CD1c-positive myeloid dendritic cell (primary cell): ENCODE measurements around the gene PCBP3.
"Not testable (repeated sequence)": the region's sequence is repeated elsewhere in the genome, so short reads cannot be mapped to it uniquely, and the experiment has no call there.

ENCODE experiments used
- DNase-seq: peaks from one replicate; pipeline ENCODE4 v3.0.0-alpha.2; 2016; ENCODE audit errors: extremely low spot score

The PCBP3 gene

DNA sequence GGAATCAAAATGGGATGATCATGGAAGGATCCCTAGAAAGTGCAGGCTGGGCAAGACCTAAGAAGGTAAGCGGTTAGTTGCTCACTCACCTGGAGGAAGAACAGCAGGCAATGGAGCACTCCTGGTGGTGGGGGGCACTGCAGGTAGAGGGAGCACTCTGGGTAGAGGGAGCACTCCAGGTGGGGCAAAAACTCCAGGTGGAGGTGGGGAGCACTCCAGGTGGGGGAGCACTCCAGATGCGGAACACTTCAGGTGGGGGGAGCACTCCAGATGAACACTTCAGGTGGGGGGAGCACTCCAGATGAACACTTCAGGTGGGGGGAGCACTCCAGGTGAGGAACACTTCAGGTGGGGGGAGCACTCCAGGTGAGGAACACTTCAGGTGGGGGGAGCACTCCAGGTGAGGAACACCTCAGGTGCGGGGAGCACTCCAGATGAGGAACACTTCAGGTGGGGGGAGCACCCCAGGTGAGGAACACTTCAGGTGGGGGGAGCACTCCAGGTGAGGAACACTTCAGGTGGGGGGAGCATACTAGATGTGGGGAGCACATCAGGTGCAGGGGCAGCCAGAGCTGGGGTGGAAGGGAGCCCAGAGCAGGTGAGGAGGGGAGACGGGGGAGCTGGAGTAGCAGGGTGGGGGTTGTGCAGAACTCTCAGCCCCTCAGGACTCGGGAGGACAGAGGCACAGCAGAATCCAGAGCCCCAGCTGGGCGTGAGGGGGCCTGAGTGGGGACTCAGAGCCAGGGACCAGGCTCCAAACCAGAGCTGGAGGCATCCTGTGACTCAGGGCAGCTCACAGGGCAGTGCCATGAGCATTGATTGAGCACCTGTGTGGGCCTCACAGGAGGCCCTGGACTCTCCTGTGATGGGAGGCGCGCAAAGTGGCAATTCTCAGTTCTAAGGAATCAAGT lies 300.4 kb downstream of the PCBP3 start:
- DNase-seq: no peak

DNA sequence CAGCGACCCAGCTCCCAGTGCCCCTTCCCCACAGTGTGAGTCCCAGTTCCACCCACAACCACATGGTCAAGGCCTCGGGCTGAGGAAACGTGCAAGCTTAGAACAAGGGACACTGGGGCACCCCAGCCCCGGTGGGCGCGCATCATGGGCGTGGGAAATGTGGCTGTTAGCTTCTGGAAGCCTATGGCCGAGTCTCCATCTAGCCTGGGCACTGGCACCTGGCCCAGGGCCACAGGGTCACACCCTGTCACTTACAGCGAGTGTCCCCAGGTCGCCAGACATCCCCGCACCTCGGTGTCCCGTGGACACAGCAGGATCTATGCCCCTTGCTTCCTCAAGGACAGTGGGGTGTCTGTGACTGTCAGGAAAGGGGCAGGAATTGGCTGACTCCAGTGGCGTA lies 301.1 kb downstream of the PCBP3 start:
- DNase-seq: no peak

DNA sequence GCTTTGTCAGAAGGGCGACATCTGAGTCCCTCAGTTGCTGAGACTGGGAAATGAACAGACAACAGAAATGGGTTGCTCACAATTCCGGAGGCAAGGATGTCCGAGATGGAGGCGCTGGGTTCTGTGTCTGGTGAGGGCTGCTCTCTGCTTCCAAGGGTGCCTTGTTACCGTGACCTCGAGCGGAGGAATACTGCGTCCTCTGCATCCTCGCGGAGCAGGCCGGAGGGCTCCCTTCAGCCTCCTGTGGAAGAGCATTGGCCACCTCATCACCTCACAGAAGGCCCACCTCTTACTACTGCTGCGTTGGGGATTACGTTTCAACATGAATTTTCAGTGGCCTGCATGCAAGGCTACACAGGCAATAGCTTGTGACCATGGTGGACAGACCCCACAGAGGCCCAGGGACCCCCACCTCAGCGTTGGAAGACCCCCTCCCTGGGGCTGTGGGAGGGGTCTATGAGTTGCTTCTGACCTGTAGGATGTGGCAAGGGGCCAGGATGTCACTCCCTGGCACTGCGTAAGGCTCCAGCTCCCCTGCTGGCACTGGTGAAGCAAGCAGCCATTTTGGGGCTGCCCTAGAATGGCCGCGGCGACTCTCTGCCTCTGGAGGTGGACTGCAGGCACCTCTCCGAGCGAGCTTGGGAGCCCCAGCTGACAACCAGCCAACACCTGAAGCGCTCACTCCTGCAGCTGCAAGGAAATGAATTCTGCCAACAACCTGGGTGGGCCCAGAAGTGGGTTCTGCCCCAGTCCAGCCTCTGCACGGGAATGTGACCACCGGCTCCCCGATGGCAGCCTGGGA lies 301.7 kb downstream of the PCBP3 start:
- DNase-seq: no peak

DNA sequence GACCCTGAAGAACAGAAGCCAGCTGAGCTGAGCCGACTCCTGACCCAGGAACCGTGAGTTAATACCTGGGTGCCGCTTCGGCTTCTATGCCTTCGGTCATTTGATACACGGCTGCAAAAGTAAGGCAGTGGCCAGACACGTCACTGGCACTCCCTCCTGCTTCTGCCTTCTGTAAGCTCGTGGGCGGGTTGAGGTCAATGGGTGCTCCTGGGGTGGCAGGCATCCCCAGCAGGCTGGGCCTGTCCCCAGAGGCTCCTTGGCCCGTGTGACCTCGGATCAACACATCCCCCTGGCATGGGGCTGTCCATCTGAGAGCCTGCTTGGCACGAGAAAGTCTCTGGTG lies 302.3 kb downstream of the PCBP3 start:
- no peak for DNase-seq

DNA sequence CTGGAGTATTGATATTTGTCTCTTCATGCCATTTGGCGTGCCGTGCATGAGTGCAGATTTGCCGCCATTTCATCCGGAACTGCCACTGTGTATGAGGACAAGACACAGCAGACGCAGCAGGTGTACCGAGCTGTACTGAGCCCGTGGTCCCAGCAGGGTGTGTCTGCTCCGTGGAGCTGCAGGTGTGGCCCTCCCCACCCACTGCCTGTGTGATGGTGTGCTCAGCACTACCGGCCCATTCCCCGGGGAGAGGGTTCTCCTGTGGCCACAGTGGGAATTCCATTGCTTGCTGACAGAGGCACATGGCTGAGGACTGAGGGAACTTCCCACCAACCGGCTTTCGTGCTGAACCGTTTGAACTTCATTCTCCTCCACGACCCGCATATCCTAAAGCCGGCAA lies 303.8 kb downstream of the PCBP3 start:
- no peak for DNase-seq

DNA sequence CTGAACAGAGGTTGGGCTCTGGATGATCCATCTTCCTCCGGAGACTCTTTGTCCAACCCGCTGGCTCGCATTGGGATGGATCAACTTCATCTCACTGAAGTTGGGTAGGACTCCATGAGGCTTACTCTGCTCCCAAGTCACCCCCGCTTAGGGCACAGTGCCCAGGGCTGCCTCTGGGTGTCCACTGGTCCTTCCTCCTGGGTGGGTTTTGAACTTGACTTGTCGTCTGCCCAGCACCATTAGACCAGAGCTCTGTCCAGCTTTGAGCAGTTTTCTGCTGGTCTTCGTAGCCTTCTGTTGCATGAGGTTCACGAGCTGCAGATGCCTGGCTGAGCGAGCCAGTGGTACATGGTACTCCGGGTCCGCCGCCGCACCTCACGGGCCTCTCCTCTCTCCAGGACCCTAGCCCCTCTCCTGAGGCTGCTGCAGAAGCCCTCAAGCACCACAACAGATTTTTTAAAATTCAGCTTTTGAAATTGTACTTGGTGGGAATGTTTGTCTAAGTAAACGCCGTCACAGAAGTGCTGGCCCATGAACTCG lies 304.3 kb downstream of the PCBP3 start:
- DNase-seq: no peak

DNA sequence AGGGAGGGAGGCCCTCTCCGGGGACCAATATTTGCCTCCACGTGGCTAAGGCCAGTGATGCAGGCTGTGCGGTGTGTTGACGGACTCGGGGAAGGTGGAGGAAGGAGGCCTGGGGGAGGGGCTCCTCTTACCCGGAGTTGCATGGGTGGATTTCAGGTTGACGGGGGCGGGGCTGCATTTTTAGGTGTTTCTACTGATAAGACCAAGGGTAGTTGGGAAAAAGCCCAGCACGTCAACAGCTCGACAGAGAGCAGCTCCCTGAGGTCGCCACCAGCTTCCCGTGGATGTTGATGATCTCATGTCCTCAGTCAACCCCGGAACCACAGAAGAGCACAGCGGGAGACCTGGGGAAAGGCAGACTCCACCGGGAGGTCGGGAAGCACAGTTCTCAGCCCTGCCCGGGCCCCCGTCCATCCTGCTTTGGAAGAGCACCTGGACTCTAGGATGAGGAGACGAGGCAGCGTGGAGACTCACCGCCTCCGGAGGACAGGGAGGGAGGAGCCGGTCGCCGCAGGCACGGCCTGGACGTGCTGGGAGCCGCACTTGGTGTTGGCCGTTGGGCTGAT lies 305.1 kb downstream of the PCBP3 start:
- DNase-seq: no peak

DNA sequence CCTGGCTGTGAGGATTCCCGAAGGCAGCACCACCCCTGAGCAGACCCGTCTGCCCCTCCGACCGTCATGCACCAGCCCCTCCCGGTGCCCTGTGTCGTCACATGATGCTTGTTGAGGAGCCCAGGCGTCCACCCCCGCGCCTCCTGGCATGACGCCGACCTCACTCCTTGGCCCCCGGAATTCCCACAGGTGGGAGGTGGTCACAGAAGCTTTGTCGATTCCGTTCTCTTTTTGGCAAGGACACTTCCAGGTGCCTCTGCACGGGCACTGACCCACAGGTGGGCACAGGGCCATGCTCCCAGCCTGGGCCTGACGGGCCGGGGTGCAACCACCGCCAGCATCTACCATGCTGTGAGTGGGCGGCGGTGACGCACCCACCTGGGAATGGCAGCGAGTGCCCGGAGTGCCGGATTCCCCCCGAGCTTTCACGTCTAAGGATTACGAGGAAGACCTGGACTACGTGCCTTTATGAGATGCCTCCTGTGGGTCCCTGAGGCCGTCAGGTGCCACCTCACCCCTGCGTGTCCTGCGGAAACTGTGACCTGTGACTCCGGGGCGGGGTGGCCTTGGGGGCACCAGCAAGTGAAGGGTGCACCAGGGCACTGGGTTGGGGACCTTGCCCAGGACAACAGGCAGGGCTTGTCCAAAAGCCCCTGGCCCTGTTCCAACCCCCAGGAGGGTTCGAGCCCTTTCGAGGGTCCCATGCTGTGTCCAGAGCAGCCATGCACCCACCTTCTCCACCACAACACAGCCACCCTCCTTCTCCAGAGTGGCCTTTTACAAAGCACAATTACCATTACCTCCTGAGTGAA lies 306.6 kb downstream of the PCBP3 start:
- DNase-seq: no peak

DNA sequence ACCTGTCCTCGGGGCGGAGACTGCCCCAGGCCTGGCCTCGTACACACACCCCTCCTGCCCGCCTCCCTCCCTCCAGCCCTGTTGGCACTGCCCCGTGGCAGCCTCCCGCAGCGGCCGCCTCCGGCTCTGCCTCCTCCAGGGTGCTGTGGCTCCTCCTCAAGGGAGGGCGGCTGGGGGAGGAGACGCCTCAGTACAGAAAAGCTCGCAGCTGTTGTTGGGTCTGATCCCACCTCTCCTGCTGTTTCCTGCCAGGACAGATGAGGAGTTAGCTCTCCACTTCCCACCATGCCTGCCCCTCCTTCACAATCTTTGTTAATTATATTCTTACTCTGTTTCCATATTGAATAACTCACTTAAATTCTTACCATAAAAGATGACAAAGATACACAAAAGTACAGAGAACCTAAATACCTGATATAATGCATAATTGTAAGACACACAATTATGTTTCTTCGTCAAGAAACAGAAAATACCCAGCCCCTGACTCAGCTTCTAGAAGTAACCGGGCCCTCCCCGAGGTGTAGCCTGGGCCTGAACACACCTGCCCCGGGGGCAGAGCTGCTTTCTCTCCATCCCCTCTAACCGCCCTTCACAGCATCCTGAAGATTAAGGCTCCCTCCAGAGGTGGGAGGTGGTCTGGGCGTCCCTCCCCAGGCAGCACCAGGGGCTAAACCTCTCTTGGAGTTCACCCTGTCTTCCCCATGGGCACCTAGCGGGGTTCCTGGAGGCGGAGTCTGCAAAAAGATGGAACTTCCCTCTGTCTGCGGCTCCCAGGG lies 307.4 kb downstream of the PCBP3 start:
- no peak for DNase-seq

DNA sequence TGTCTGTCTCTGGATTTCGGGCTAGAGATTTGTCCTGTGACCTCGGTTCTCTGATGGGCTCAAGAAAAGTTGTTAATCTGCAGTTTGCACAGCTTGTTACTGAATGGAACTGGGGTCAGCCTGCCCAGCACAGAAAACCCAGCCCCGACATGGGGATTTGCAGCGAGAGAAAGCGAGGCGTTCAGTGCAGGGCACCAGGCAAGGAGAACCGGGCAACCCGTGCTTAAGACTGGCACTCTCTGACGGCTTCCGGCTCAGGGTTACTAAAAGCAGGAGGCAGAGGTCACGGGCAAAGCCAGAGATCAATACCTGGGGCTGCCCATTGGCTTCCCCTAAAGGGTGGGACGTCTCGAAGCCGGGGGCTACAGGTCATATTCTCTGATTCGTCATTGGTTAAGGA lies 308.2 kb downstream of the PCBP3 start:
- no peak for DNase-seq

DNA sequence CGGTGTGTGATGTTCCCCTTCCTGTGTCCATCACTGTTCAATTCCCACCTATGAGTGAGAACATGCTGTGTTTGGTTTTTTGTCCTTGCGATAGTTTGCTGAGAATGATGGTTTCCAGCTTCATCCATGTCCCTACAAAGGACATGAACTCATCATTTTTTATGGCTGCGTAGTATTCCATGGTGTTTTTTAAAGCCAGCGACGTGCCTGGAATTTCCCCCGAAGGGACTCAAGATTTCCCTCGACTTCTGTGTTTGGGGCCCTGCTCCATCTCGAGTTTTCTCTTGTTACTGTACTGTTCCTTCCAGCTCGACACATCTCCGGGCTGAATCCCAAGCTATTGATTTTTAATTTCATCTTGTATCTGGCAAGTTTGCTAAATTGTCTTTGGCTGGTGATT lies 309.0 kb downstream of the PCBP3 start:
- DNase-seq: not testable (repeated sequence)

DNA sequence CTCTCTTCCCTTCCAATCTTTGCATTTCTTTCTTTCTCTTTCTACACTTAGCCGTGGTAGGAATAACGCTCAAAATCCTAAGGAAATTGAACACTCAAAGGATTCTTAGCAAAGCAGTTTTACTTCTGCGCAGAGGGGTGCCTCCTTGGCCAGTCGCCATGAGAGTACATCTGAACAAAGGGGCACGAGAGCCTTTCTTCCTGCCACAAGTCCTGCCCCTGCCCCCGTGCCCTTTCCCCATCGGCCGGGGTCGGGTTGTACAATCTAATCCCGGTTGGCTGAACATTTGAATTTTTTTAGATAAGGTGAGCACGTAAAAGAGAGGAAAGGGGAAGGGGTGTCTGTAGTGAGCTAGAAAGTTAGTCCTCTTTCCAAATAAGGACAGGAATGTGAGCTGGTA lies 309.4 kb downstream of the PCBP3 start:
- DNase-seq: no peak

DNA sequence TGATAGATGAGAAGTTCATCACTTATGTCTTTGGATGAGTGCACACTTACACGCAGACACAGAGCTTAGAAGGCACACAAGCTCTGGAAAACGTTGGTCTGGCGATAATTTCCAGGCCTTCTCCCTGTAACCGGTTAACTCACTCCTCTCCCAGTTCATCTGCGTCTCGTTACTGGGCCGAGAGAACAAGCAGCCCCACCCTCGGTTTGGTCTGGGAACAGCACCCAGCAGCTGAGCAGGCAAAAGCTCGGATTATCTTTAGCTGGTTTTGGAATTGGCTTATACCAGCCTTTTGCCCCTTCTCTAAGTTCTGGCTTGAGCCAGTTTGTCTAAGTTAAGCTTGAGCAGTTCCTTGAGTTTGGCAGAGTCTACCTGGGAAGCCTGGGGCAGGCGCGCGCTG lies 310.7 kb downstream of the PCBP3 start:
- no peak for DNase-seq

DNA sequence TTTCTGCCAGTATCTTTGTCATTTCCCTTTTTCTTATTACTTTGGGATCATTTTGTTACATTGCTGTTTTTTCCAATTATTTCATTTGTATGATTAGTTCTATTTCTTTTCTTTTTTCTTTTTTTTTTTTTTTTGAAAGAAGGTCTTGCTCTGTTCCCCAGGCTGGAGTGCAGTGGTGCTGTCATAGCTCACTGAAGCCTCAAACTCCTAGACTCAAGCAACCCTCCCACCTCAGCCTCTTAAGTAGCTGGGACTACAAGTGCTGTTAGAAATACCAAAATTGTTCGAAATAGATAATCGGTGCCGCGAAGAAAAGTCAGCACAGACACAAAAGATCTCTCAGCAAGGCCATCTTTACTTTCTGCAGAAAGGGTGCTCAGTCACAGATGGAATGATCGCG lies 311.4 kb downstream of the PCBP3 start:
- DNase-seq: no peak

DNA sequence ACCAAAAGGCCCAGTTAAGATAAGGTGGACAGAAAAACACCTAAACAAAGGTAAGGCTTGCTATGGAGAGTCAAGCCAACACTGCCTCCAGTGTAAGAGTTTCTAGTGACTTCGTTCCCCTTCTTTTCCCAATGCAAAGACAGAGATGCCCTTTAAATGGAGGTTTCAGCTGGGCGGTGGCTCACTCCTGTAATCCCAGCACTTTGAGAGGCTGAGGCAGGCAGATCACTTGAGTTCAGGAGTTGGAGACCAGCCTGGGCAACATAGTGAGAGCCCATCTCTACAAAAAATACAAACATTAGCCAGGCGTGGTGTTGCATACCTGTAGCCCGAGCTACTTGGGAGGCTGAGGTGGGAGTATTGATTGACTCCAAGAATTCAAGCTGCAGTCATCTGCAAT lies 314.0 kb downstream of the PCBP3 start:
- DNase-seq: no peak

DNA sequence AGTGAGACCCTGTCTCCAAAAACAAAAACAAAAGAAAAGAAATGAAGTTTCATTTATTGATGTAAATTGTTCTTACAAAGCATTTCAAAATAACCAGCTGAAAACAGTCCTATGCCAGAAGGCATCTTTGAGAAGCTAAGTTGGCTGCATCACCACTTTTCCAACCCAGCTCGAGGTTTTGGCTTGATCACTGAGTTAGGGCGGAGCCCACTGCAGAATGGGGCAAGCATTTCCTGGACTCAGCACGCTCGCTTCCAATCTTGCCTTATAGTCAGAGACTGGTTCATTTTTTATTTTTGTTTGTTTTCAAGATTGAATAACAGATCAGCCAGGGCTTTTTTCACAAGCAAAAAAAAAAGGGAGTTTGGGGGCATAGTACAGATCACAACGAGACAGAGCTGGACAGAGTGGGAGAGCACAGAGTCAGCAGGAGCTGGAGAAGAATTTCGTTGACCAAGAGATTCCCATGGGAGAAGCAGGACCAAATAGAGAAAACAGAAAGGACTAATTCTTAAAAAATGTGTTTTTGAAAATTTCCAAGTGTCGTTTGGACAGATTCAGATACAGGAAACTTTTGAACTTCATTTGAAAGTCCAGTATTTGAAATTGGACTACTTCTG lies 314.6 kb downstream of the PCBP3 start:
- no peak for DNase-seq

DNA sequence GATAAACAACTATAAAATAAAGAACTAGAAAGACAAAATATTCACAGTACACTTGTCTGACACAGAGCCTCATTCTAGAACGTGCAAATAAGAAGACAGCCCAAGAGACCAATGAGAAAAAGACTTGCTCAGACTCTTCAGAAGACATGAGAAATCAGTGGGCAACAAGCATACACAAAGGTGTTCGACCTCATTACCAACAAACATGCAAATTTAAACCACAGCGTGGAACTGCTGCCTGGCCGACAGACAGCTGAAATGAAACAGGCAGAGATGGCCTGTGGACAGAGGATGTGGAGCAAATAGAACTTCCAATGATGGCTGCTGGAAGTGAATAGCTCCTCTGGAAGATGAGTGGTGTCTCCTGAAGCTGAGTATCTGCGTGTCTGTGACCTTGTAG lies 315.7 kb downstream of the PCBP3 start:
- no peak for DNase-seq

DNA sequence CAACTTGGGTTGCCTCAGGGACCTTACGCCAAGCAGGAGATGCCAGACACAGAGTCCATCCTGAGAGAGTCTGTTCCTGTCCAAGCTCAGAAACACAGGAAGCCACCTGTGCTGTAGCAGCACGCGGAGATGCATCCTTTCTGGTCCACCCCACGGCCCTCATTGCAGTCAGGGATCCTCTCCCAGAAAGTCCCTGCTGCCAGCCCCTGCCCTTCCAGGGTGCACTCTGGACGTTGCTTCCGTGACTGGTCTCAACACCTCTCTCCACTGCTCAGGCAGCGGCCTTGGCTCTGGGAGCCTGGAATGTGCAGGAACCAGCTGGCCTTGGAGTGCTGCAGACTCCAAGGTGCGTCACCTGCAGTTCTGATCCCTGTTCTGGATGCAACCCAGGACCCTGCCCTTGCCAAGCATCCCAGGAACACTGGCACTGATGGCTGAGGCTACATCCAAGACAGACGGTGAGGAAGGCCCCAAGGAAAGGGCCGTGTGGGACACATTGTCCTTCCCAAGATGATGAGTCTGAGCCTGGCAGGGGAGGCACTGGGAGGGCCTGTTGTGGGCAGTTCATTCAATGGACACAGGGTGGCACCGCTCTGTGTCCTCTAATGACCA lies 316.4 kb downstream of the PCBP3 start:
- DNase-seq: no peak

DNA sequence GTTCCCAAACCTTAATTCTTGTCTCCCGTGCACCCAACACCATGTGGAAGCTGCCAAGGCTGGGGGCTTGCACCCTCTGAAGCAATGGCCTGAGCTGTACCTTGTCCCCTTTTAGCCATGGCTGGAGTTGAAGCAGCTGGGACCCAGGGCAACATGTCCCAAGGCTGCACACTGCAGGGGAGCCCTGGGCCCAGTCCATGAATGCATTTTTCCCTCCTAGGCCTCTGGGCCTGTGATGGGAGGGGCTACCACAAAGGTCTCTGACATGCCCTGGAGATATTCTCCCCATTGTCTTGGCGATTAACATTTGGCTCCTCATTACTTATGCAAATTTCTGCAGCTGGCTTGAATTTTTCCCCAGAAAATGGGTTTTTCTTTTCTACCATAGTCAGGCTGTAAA lies 317.9 kb downstream of the PCBP3 start:
- DNase-seq: not testable (repeated sequence)
